ENCODE data around the gene POLR3K. TPM values are rescaled to one million over a fixed set of nuclear protein-coding genes. Genes with fewer than 3 reads are reported as not detected.

Gene POLR3K
- total RNA-seq, 1 experiment from 2014 or later: 53.6 TPM

DNA sequence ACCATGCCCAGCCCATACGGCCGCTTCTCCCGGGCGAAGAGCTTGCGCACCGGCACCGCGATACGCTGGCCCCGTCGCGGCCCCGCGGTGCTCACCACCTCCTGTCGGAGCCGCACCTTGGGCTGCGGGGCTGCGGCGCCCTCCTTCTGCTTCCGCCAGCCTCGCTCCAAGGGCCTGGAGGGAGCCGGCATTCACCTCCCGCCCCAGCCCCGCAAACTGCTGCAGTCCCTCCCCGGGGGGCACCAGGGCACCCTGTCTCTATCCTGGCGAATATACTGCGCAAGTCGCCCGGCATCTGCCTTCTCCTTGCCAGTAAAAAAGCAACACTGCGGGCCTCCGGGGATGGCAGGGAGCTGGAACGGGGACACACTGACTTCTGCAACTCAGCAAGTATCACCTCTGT is 8.5 kb upstream of the POLR3K start:
- Mint-ChIP-seq H3K36me3 (ENCODE audit: insufficient read depth in 1 of 3, low read depth in 3 of 3) (peaks cover 20 to 54% (median 50%) of the 10 kb centered on the region in 3 experiments; a peak in 6 of 7 replicates), H3K27ac (no peak overlapping the region), H3K4me3 (no peak overlapping the region), H3K4me1 (peaks cover 3 to 4% of the 10 kb centered on the region in 2 experiments; a peak in 3 of 4 replicates), H3K27me3 (ENCODE audit: low read depth) (peaks cover 1% of the 10 kb centered on the region; the same call in 1 of the 2 replicates), H3K9me3 (no peaks in the 10 kb centered on the region)
- no peak overlapping the region for H2BK5ac ChIP-seq (ENCODE audit: insufficient read length, low read length)
- H3K27me3 ChIP-seq (ENCODE audit: insufficient read depth, low read length): no peaks in the 10 kb centered on the region
- H3K79me1 ChIP-seq (ENCODE audit: insufficient read depth, low read depth, low read length, poor library complexity, severe bottlenecking): no peaks in the 10 kb centered on the region
- H3K23me2 ChIP-seq (ENCODE audit: insufficient read length, low read depth, low read length, poor library complexity, severe bottlenecking): no peaks in the 10 kb centered on the region
- no CpG with 5 or more reads among the region's 32 CpGs for WGBS (ENCODE audit: extremely low coverage, insufficient read length, low lambda C conversion rate)
- no peak overlapping the region for H3T11ph ChIP-seq (ENCODE audit: low read length)
- no peaks in the 10 kb centered on the region for H4K20me1 ChIP-seq (ENCODE audit: control insufficient read depth, insufficient read depth, insufficient read length)
- no peak overlapping the region for H3K23ac ChIP-seq (ENCODE audit: insufficient read length, low read depth, low read length)
- no peak overlapping the region for H2BK20ac ChIP-seq (ENCODE audit: low read depth, low read length, poor library complexity, severe bottlenecking)
- no peak overlapping the region for H3K4ac ChIP-seq (ENCODE audit: low read depth, low read length)
- no peak overlapping the region for H3K18ac ChIP-seq (ENCODE audit: insufficient read length, low read depth, low read length)
- no peak overlapping the region for H3K9ac ChIP-seq (ENCODE audit: extremely low read depth, insufficient read length, low read length)
- H3K27ac ChIP-seq (ENCODE audit: insufficient read length, low read depth, low read length): no peak overlapping the region
- no peak overlapping the region for H4K8ac ChIP-seq (replicated peaks; ENCODE audit: insufficient read length, low read depth, low read length)
- no peak overlapping the region for H2AK5ac ChIP-seq (ENCODE audit: insufficient read length, low read length)
- TF ChIP-seq, protein P1, sequence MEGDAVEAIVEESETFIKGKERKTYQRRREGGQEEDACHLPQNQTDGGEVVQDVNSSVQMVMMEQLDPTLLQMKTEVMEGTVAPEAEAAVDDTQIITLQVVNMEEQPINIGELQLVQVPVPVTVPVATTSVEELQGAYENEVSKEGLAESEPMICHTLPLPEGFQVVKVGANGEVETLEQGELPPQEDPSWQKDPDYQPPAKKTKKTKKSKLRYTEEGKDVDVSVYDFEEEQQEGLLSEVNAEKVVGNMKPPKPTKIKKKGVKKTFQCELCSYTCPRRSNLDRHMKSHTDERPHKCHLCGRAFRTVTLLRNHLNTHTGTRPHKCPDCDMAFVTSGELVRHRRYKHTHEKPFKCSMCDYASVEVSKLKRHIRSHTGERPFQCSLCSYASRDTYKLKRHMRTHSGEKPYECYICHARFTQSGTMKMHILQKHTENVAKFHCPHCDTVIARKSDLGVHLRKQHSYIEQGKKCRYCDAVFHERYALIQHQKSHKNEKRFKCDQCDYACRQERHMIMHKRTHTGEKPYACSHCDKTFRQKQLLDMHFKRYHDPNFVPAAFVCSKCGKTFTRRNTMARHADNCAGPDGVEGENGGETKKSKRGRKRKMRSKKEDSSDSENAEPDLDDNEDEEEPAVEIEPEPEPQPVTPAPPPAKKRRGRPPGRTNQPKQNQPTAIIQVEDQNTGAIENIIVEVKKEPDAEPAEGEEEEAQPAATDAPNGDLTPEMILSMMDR (conservative IDR thresholded peaks at IDR 0.05): no peak
- no peak overlapping the region for H3K4me2 ChIP-seq (ENCODE audit: insufficient read depth, insufficient read length, low read length)
- H3K56ac ChIP-seq (ENCODE audit: insufficient read length, low read depth, low read length): no peak overlapping the region
- H2BK120ac ChIP-seq (ENCODE audit: low read depth, low read length, poor library complexity, severe bottlenecking): no peak overlapping the region
- H3K79me2 ChIP-seq (ENCODE audit: insufficient read depth, low read length): no peaks in the 10 kb centered on the region
- no peaks in the 10 kb centered on the region for H3K9me3 ChIP-seq (ENCODE audit: control insufficient read depth, low read depth, low read length)
- H3K4me1 ChIP-seq (ENCODE audit: insufficient read depth, low read length): no peaks in the 10 kb centered on the region
- DNase-seq: no peak
- no peak overlapping the region for H4K5ac ChIP-seq (ENCODE audit: insufficient read length, low read depth, low read length)
- H4K91ac ChIP-seq (ENCODE audit: insufficient read length, low read depth, low read length): no peak overlapping the region
- H2BK12ac ChIP-seq (ENCODE audit: insufficient read length, low read depth, low read length): no peak overlapping the region
- H3K14ac ChIP-seq (ENCODE audit: insufficient read depth, low read length): no peak overlapping the region
- H2AFZ ChIP-seq (ENCODE audit: low read length): no peak overlapping the region
- no peak overlapping the region for H2BK15ac ChIP-seq (ENCODE audit: low read depth, low read length)

All from H9 (cell line).